A549 (cell line): ENCODE data around the gene TPM2.

Experiments used
- CBX8 ChIP-seq: fragments of 200-600 bp; sonication (generic); IDR thresholded peaks from 2 replicates; pipeline ENCODE4 v1.6.1; 2016
- CTCF ChIP-seq: fragments of >200 bp; sonication (Bioruptor Twin); formaldehyde crosslinking; IDR thresholded peaks from 3 replicates; pipeline ENCODE4 v1.5.1; 2016
- EP300 ChIP-seq, 2 experiments: fragments of >200 bp; sonication (Bioruptor Twin); formaldehyde crosslinking; IDR thresholded peaks; 2 replicates in 1 of 2; 3 replicates in 1 of 2; pipeline ENCODE4 v1.6.1; 2016 to 2017
- ESRRA ChIP-seq: fragments of 150-350 bp; IDR thresholded peaks from 2 replicates; pipeline ENCODE4 v1.6.1; 2014; ENCODE audit warnings: mild to moderate bottlenecking, low read length, borderline replicate concordance
- HDAC2 ChIP-seq: fragments of 200-600 bp; sonication (generic); IDR thresholded peaks from 2 replicates; pipeline ENCODE4 v1.6.1; 2016
- HOXA7 ChIP-seq: fragments of 250-450 bp; sonication (Bioruptor Pico); IDR thresholded peaks from 2 replicates; pipeline ENCODE4 v1.5.0; 2020; ENCODE audit warnings: mild to moderate bottlenecking, moderate library complexity
- JUNB ChIP-seq: fragments of >200 bp; sonication (Bioruptor Twin); formaldehyde crosslinking; IDR thresholded peaks from 2 replicates; pipeline ENCODE4 v1.6.1; 2016
- POLR2A ChIP-seq: IDR thresholded peaks from 2 replicates; pipeline ENCODE4 v1.6.1; 2012; ENCODE audit warnings: mild to moderate bottlenecking, low read length
- RFX5 ChIP-seq: fragments of 450-650 bp; IDR thresholded peaks from 2 replicates; pipeline ENCODE4 v1.7.1; 2014; ENCODE audit warnings: antibody characterized with exemption, mild to moderate bottlenecking, moderate library complexity
- TF ChIP-seq, protein P1 (sequence below): fragments of 200-600 bp; sonication (generic); IDR thresholded peaks from 2 replicates; pipeline ENCODE4 v1.6.1; 2016; ENCODE audit warnings: antibody characterized with exemption, mild to moderate bottlenecking, moderate library complexity

DNA sequence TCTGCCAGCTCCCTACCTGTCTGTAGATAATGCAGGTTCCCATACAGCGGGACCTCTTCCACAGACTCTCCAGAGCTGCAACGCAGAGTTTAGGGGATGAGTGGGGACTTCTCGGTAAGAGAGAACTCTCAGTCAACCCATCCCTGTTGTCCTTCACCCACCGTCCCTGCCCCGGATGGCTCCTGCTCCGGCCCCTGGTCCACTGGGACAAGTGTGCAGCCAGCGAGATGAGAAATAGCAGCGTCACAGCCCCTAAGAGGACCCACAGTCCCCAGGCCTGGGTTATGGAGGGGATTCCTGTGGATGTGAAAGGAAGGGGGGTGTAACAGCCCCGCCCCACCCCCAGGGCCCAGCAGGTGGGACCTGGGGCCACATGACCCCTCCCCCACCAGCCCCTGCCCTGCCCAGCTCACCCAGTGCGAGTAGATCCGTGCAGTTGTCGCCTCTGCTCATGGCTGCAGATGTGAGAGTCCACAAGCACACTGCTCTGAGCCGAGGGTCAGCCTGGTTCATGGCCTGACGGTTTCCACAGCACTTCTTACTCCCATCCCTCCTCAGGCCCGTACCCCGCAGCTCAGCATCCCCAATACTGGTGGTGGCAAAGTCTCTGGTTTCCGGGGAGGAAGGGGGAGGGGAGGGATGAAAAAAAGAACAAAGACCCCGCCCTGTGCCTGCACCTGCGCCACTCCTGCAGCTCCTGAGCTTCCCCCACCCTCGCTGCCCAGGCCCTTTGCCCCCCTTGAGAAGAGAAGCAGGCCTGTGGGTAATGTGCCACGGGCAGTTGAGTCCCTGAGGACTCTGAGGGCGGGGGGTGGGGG lies 39.2 kb downstream of the TPM2 start, which contains the start of gene SIT1:
- no peak for TF ChIP-seq HDAC2
- TF ChIP-seq, protein P1, sequence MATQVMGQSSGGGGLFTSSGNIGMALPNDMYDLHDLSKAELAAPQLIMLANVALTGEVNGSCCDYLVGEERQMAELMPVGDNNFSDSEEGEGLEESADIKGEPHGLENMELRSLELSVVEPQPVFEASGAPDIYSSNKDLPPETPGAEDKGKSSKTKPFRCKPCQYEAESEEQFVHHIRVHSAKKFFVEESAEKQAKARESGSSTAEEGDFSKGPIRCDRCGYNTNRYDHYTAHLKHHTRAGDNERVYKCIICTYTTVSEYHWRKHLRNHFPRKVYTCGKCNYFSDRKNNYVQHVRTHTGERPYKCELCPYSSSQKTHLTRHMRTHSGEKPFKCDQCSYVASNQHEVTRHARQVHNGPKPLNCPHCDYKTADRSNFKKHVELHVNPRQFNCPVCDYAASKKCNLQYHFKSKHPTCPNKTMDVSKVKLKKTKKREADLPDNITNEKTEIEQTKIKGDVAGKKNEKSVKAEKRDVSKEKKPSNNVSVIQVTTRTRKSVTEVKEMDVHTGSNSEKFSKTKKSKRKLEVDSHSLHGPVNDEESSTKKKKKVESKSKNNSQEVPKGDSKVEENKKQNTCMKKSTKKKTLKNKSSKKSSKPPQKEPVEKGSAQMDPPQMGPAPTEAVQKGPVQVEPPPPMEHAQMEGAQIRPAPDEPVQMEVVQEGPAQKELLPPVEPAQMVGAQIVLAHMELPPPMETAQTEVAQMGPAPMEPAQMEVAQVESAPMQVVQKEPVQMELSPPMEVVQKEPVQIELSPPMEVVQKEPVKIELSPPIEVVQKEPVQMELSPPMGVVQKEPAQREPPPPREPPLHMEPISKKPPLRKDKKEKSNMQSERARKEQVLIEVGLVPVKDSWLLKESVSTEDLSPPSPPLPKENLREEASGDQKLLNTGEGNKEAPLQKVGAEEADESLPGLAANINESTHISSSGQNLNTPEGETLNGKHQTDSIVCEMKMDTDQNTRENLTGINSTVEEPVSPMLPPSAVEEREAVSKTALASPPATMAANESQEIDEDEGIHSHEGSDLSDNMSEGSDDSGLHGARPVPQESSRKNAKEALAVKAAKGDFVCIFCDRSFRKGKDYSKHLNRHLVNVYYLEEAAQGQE, result no peak
- TF ChIP-seq ESRRA, result no peak
- no peak for TF ChIP-seq POLR2A
- TF ChIP-seq HOXA7, result no peak
- TF ChIP-seq JUNB, result no peak
- no peak for TF ChIP-seq CBX8
- TF ChIP-seq CTCF, result no peak
- TF ChIP-seq RFX5, result no peak
- no peak for TF ChIP-seq EP300 (IDR thresholded peaks at IDR 0.05)
